ENCODE results near the gene NPNT. TPM values are rescaled to one million over a fixed set of nuclear protein-coding genes. Genes with fewer than 3 reads are reported as not detected.
A peak's percentile ranks its signal among the peaks of the same experiment; 100 is the strongest.

The NPNT gene
- total and polyA plus RNA-seq, 2 donors from 2014 or later: 78.3 to 117 TPM

DNA sequence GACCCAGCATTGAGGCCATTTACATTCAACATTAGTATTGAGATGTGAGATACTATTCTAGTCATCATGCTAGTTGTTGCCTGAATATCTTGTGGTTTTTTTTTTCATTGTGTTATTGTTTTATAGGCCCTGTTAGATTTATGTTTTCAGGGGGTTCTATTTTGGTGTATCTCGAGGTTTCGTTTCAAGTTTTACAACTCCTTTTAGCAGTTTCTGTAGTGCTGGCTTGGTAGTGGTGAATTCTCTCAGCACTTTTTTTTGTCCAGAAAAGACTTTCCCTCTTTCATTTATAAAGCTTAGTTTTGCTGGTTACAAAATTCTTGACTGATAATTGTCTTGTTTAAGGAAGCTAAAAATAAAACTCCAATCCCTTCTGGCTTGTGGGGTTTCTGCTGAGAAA is 115.5 kb downstream of the NPNT start:
- no peak for FAIRE-seq
- no peak for DNase-seq
- H3K4me1 ChIP-seq (ENCODE audit: control insufficient read depth in 2 of 3, insufficient read depth in 2 of 3, low read depth in 1 of 3, low read length in 3 of 3): no peaks in the 10 kb centered on the region
- H3K9ac ChIP-seq (ENCODE audit: low read length in 3 of 3): no peak overlapping the region
- TF ChIP-seq, protein P1, sequence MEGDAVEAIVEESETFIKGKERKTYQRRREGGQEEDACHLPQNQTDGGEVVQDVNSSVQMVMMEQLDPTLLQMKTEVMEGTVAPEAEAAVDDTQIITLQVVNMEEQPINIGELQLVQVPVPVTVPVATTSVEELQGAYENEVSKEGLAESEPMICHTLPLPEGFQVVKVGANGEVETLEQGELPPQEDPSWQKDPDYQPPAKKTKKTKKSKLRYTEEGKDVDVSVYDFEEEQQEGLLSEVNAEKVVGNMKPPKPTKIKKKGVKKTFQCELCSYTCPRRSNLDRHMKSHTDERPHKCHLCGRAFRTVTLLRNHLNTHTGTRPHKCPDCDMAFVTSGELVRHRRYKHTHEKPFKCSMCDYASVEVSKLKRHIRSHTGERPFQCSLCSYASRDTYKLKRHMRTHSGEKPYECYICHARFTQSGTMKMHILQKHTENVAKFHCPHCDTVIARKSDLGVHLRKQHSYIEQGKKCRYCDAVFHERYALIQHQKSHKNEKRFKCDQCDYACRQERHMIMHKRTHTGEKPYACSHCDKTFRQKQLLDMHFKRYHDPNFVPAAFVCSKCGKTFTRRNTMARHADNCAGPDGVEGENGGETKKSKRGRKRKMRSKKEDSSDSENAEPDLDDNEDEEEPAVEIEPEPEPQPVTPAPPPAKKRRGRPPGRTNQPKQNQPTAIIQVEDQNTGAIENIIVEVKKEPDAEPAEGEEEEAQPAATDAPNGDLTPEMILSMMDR (IDR thresholded peaks at IDR 0.05; ENCODE audit: borderline replicate concordance, extremely low read depth, insufficient read depth): no peak
- intact Hi-C loops (cut with DNase I): no loop called here
- peaks cover 0 to 6% (median 0%) of the 10 kb centered on the region in 3 donors for H3K9me3 ChIP-seq (ENCODE audit: control insufficient read depth in 2 of 3, insufficient read depth in 1 of 3, low read length in 3 of 3)
- no peak overlapping the region for H3K27ac ChIP-seq (ENCODE audit: low read depth in 2 of 2, low read length in 2 of 2)
- H3K27me3 ChIP-seq (ENCODE audit: control insufficient read depth, insufficient read depth, low read length): no peaks in the 10 kb centered on the region
- H3K4me3 ChIP-seq (ENCODE audit: low read length in 3 of 3): no peak overlapping the region
- no peaks in the 10 kb centered on the region for H3K36me3 ChIP-seq (ENCODE audit: control insufficient read depth in 2 of 3, insufficient read depth in 3 of 3, low read length in 3 of 3)

DNA sequence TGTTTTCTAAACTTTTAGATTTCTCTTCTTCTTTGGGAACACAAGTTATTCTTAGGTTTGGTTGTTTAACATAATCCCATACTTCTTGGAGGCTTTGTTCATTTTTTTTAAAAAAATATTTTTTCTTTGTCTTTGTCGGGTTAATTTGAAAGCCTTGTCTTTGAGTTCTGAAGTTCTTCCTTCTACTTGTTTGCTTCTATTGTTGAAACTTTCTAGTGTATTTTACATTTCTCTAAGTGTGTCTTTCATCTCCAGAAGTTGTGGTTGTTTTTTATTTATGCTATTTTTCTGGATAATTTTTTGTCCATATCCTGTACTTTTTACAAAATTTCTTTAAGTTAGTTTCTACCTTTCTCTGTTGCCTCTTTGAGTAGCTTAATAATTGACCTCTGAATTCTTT is 116.1 kb downstream of the NPNT start:
- H3K4me1 ChIP-seq (ENCODE audit: control insufficient read depth in 2 of 3, insufficient read depth in 2 of 3, low read depth in 1 of 3, low read length in 3 of 3): no peaks in the 10 kb centered on the region
- no peak overlapping the region for H3K27ac ChIP-seq (ENCODE audit: low read depth in 2 of 2, low read length in 2 of 2)
- DNase-seq (no peak), FAIRE-seq (no peak)
- no peaks in the 10 kb centered on the region for H3K27me3 ChIP-seq (ENCODE audit: control insufficient read depth, insufficient read depth, low read length)
- intact Hi-C loops (cut with DNase I): no loop called here
- TF ChIP-seq, protein P1 (IDR thresholded peaks at IDR 0.05; ENCODE audit: borderline replicate concordance, extremely low read depth, insufficient read depth): no peak
- H3K4me3 ChIP-seq (ENCODE audit: low read length in 3 of 3): no peak overlapping the region
- no peak overlapping the region for H3K9ac ChIP-seq (ENCODE audit: low read length in 3 of 3)
- no peaks in the 10 kb centered on the region for H3K36me3 ChIP-seq (ENCODE audit: control insufficient read depth in 2 of 3, insufficient read depth in 3 of 3, low read length in 3 of 3)
- H3K9me3 ChIP-seq (ENCODE audit: control insufficient read depth in 2 of 3, insufficient read depth in 1 of 3, low read length in 3 of 3): peaks cover 0 to 6% (median 0%) of the 10 kb centered on the region in 3 donors

- peak in 2 of 5 donors; percentile 24 to 44 for DNase-seq
Measured at GRCh38 chr4:106017975-106018374, 122.7 kb downstream of the NPNT start.

More at GRCh38 chr4:106017975-106018374, 122.7 kb downstream of the NPNT start:
- H3K36me3 ChIP-seq (ENCODE audit: control insufficient read depth in 2 of 3, insufficient read depth in 3 of 3, low read length in 3 of 3): no peaks in the 10 kb centered on the region
- H3K4me1 ChIP-seq (ENCODE audit: control insufficient read depth in 2 of 3, insufficient read depth in 2 of 3, low read depth in 1 of 3, low read length in 3 of 3): peaks cover 0 to 2% (median 0%) of the 10 kb centered on the region in 3 donors
- intact Hi-C loops (cut with DNase I): no loop called here
- H3K27me3 ChIP-seq (ENCODE audit: control insufficient read depth, insufficient read depth, low read length): no peaks in the 10 kb centered on the region
- no peak overlapping the region for H3K4me3 ChIP-seq (ENCODE audit: low read length in 3 of 3)
- no peak overlapping the region for H3K27ac ChIP-seq (ENCODE audit: low read depth in 2 of 2, low read length in 2 of 2)
- TF ChIP-seq, protein P1 (IDR thresholded peaks at IDR 0.05; ENCODE audit: borderline replicate concordance, extremely low read depth, insufficient read depth): no peak
- H3K9ac ChIP-seq (ENCODE audit: low read length in 3 of 3): no peak overlapping the region
- no peaks in the 10 kb centered on the region for H3K9me3 ChIP-seq (ENCODE audit: control insufficient read depth in 2 of 3, insufficient read depth in 1 of 3, low read length in 3 of 3)
- FAIRE-seq: no peak

Data from kidney (tissue), 14 donors.